ENCODE measurements around the gene SLC44A1.

SLC44A1 gene

DNA sequence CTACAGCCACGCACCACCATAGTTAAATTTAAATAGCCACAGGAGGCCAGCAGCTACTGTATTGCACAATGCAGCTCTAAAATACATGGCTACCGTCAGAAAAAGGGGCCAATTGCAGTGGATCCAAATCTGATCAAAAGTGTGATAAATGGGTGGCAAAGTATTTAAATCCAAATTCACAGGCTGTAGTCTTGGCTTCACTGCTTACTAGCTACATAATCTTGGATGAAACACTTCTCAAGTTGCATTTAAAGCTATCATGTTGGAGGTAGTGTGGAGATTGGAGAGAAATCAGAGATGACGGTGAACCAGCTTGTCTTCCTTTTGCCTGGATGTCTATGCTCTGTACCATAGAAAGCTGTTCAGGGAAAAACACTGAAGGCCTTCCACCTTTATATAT, 24.0 kb upstream of the SLC44A1 start:
- no peaks in the 10 kb centered on the region for H3K36me3 ChIP-seq (ENCODE audit: control insufficient read depth, insufficient read depth, low read length)
- no peak overlapping the region for H3K9ac ChIP-seq (ENCODE audit: low read depth, low read length)
- H3K4me3 ChIP-seq (ENCODE audit: low read depth, low read length): no peak overlapping the region
- H3K9me3 ChIP-seq (ENCODE audit: control insufficient read depth, insufficient read depth, low read length): peaks cover 2% of the 10 kb centered on the region
- no peaks in the 10 kb centered on the region for H3K27me3 ChIP-seq (ENCODE audit: control insufficient read depth, insufficient read depth, low read length)
- H3K4me1 ChIP-seq (ENCODE audit: control insufficient read depth, insufficient read depth, low read length): peaks cover 11% of the 10 kb centered on the region

DNA sequence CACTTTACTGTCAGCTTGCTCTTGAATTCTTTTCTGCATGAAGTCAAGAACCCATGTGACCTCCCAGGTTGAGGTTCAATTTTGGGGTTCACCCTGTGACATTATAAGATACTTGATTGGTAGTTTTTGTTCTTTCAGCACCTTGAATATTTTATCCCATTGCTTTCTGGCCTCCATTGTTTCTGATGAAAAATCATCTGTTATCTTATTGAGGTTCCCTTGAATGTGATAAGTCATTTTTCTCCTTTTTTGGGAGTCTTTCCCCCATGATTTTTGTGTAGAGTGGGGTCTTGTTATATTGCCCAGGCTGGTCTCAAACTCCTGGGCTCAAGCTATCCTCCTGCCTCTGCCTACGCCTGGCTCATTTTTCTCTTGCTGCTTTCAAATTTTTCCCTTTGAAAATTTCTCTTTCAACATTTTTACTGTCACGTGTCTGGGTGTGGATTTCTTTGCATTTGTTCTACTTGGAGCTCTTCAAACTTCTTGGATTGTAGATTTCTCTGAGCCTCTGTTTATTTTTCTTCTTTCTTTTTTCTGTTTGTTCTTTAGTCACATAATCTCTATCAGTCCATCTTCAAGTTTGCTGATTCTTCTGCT, 20.8 kb upstream of the SLC44A1 start:
- Histone ChIP-seq H3K36me3 (ENCODE audit: control insufficient read depth, insufficient read depth, low read length) (no peaks in the 10 kb centered on the region), H3K4me3 (ENCODE audit: low read depth, low read length) (no peak overlapping the region), H3K9ac (ENCODE audit: low read depth, low read length) (no peak overlapping the region), H3K4me1 (ENCODE audit: control insufficient read depth, insufficient read depth, low read length) (no peaks in the 10 kb centered on the region), H3K9me3 (ENCODE audit: control insufficient read depth, insufficient read depth, low read length) (peaks cover 2% of the 10 kb centered on the region), H3K27me3 (ENCODE audit: control insufficient read depth, insufficient read depth, low read length) (no peaks in the 10 kb centered on the region)

DNA sequence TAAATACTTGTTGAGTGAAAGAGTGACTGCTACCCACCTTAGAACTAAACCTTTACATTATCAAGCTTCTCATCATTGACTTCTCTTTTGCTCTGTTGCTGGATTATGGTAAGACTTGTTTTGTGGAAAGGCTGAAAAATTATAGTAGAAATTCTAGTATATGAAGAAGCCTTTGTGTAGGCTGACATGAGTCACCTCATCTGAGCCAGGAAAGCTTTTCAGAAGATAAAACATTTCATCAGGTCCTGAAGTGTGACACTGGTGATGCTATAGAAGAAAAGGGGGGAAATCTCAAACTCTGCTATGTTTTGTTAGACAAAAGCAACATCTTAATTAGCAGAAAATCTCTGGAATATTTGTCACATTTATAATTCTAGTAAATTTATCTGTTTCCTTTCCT, 18.4 kb upstream of the SLC44A1 start:
- Histone ChIP-seq H3K4me3 (ENCODE audit: low read depth, low read length) (no peak overlapping the region), H3K9me3 (ENCODE audit: control insufficient read depth, insufficient read depth, low read length) (peaks cover 2% of the 10 kb centered on the region), H3K36me3 (ENCODE audit: control insufficient read depth, insufficient read depth, low read length) (no peaks in the 10 kb centered on the region), H3K27me3 (ENCODE audit: control insufficient read depth, insufficient read depth, low read length) (no peaks in the 10 kb centered on the region), H3K4me1 (ENCODE audit: control insufficient read depth, insufficient read depth, low read length) (no peaks in the 10 kb centered on the region), H3K9ac (ENCODE audit: low read depth, low read length) (no peak overlapping the region)

DNA sequence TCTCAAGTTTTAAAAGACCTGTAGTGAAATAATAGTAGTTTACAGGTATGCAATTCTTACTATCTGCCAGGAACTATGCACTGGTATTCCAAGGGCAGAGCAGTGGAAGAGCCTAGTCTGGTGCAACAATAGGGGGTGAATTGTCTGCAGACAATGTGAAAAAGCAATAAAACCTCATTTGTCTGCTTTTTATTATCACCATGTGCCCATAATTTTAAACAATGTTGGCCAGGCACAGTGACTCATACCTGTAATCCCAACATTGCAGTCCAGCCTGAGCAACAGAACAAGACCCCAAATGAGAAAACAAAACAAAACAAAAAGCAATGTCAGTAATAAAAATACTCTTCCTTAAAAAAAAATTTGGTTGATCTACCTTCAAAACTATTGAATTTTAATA, 12.2 kb upstream of the SLC44A1 start:
- no peaks in the 10 kb centered on the region for H3K36me3 ChIP-seq (ENCODE audit: control insufficient read depth, insufficient read depth, low read length)
- H3K9me3 ChIP-seq (ENCODE audit: control insufficient read depth, insufficient read depth, low read length): no peaks in the 10 kb centered on the region
- H3K4me3 ChIP-seq (ENCODE audit: low read depth, low read length): no peak overlapping the region
- H3K27me3 ChIP-seq (ENCODE audit: control insufficient read depth, insufficient read depth, low read length): no peaks in the 10 kb centered on the region
- H3K4me1 ChIP-seq (ENCODE audit: control insufficient read depth, insufficient read depth, low read length): peaks cover 5% of the 10 kb centered on the region
- H3K9ac ChIP-seq (ENCODE audit: low read depth, low read length): no peak overlapping the region

DNA sequence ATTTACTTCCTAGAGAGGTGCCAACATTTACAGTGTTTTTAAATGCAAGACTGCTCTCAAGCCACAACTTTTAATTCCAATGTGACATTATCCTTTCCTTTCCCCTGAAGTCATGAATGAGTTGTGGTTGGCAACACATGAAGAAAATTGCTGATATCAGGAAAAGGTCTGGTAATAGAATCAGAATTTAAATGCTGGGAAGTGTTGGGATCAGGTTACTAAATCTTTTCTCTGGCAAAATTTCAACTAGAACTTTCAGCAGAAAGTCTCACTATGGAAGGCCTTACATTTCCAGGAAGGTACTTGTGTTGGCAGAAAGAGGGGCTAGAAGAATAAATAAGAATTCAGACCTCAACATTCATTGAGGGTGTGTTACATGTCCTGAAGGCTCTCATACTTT, 10.6 kb upstream of the SLC44A1 start:
- H3K9me3 ChIP-seq (ENCODE audit: control insufficient read depth, insufficient read depth, low read length): no peaks in the 10 kb centered on the region
- peaks cover 5% of the 10 kb centered on the region for H3K4me1 ChIP-seq (ENCODE audit: control insufficient read depth, insufficient read depth, low read length)

DNA sequence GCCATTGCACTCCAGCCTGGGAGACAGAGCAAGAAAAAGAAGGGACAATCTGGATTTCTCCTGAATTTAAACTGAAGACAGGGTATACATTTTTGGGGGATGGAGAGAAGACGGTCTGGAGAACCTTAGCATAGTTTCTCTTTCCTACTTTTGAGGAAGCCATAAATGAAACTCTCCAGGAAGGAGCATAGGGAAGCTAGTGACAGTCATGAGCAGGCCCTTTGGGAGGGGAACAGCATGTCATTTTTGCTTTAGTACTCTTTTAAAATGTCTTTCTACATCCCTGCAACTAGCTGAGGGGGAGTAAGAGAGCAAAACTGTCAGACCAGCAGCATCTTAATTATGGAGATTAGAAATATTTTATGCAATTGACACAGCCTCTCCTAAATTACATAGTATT, 8.2 kb upstream of the SLC44A1 start:
- no peaks in the 10 kb centered on the region for H3K36me3 ChIP-seq (ENCODE audit: control insufficient read depth, insufficient read depth, low read length)
- no peak overlapping the region for H3K9ac ChIP-seq (ENCODE audit: low read depth, low read length)

More for the DNA sequence above, 10.6 kb upstream of the SLC44A1 start:
- H3K4me3 ChIP-seq (ENCODE audit: low read depth, low read length): no peak overlapping the region
- H3K36me3 ChIP-seq (ENCODE audit: control insufficient read depth, insufficient read depth, low read length): no peaks in the 10 kb centered on the region
- H3K27me3 ChIP-seq (ENCODE audit: control insufficient read depth, insufficient read depth, low read length): no peaks in the 10 kb centered on the region
- no peak overlapping the region for H3K9ac ChIP-seq (ENCODE audit: low read depth, low read length)

DNA sequence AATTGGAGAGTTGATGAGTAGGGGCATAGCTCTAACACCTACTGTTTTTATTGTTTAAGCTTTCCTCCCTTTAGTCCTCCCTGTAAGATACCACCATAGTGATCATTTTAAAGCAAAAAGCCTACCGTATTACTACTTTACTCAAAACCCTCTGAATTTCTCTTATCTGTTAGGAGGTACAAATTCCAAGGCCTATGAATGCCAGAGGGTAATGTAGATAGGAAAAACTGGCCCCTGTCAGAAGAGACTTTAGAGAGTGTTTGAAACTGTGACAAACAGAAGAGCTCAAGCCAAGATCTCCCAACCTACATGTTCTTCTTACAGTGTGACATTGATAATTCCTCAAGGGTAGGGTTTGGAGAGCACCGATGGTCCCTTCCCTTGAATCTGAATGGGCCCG, 7.2 kb upstream of the SLC44A1 start:
- Histone ChIP-seq H3K9me3 (ENCODE audit: control insufficient read depth, insufficient read depth, low read length) (no peaks in the 10 kb centered on the region), H3K9ac (ENCODE audit: low read depth, low read length) (no peak overlapping the region), H3K4me3 (ENCODE audit: low read depth, low read length) (no peak overlapping the region), H3K4me1 (ENCODE audit: control insufficient read depth, insufficient read depth, low read length) (peaks cover 23% of the 10 kb centered on the region), H3K27me3 (ENCODE audit: control insufficient read depth, insufficient read depth, low read length) (no peaks in the 10 kb centered on the region), H3K36me3 (ENCODE audit: control insufficient read depth, insufficient read depth, low read length) (no peaks in the 10 kb centered on the region)

More for the DNA sequence above, 8.2 kb upstream of the SLC44A1 start:
- Histone ChIP-seq H3K9me3 (ENCODE audit: control insufficient read depth, insufficient read depth, low read length) (no peaks in the 10 kb centered on the region), H3K4me3 (ENCODE audit: low read depth, low read length) (no peak overlapping the region), H3K27me3 (ENCODE audit: control insufficient read depth, insufficient read depth, low read length) (no peaks in the 10 kb centered on the region), H3K4me1 (ENCODE audit: control insufficient read depth, insufficient read depth, low read length) (peaks cover 14% of the 10 kb centered on the region)

DNA sequence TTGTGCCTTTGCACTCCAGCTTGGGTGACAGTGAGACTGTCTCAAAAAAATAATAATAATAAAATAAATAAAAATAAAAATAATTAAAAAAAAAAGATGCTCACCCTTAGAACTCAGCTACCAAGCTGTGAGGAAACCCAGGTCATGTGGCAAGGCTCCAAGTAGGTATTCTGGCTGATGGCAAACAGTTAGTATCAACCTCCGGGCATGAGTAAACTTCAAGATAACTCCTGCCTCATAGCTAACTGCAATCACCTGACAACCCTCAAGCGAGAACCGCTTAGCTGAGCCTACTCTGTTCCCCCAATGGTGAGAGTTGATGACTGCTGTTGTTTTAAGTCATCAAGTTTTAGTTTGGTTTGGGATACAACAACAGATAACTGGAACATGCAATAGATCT, 6.1 kb upstream of the SLC44A1 start:
- Histone ChIP-seq H3K4me3 (ENCODE audit: low read depth, low read length) (no peak overlapping the region), H3K9me3 (ENCODE audit: control insufficient read depth, insufficient read depth, low read length) (no peaks in the 10 kb centered on the region), H3K36me3 (ENCODE audit: control insufficient read depth, insufficient read depth, low read length) (no peaks in the 10 kb centered on the region), H3K4me1 (ENCODE audit: control insufficient read depth, insufficient read depth, low read length) (peaks cover 30% of the 10 kb centered on the region), H3K27me3 (ENCODE audit: control insufficient read depth, insufficient read depth, low read length) (no peaks in the 10 kb centered on the region), H3K9ac (ENCODE audit: low read depth, low read length) (no peak overlapping the region)

DNA sequence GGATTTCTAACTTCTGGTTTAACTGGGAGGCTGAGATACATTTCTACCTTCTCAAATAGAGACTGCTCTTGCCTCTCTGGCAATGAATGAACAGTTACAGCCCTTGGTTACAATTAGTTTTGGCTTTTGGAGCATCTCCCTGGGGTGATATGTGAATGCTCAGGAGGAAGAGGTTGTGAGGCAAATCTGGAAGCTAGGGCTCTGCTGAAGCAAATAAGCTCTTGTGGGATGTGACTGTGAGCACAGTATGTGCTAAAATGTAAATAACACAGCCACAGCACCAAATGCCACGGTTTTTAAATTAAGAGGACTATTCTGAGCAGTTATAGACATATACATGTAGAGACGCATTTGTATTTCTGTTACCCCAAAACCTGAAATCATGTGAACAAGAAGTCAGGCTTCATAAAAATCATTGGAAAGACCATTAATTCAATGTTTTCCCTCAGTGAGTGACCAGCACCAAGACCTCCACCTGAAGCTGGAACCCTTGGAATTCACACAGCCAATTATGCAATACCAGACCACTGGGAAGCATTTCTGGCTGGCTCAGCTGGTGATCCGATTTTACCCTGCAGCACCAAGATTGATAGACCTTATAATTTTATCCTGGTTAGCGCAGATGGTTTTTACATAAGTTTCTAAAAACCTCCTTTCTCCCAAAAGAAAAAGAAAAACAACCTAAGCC, 3.0 kb upstream of the SLC44A1 start:
- H3K9me3 ChIP-seq (ENCODE audit: control insufficient read depth, insufficient read depth, low read length): no peaks in the 10 kb centered on the region
- H3K4me1 ChIP-seq (ENCODE audit: control insufficient read depth, insufficient read depth, low read length): peaks cover 29% of the 10 kb centered on the region
- H3K36me3 ChIP-seq (ENCODE audit: control insufficient read depth, insufficient read depth, low read length): no peaks in the 10 kb centered on the region
- H3K9ac ChIP-seq (ENCODE audit: low read depth, low read length): no peak overlapping the region
- no peaks in the 10 kb centered on the region for H3K27me3 ChIP-seq (ENCODE audit: control insufficient read depth, insufficient read depth, low read length)
- no peak overlapping the region for H3K4me3 ChIP-seq (ENCODE audit: low read depth, low read length)

DNA sequence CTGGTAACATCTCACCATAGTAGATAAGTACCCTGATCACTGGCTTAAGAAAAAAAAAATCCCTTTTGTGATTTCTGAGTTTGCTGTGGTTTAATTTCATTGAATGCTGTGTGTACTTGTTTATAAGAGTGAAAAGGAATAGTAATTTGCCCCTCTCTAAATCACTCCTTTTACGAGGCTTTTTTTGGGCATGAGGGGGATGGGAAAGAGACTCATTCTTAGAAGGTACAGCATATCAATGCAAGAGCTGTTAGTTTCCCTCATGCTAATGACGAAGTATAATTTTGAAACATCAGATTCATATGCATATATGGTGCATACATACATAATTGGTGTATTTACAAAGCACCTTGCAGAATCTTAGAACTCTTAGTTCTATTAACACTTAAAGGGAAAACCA, 2.4 kb upstream of the SLC44A1 start:
- Histone ChIP-seq H3K9ac (ENCODE audit: low read depth, low read length) (no peak overlapping the region), H3K4me1 (ENCODE audit: control insufficient read depth, insufficient read depth, low read length) (peaks cover 34% of the 10 kb centered on the region), H3K4me3 (ENCODE audit: low read depth, low read length) (peak overlapping the region; percentile 5)

DNA sequence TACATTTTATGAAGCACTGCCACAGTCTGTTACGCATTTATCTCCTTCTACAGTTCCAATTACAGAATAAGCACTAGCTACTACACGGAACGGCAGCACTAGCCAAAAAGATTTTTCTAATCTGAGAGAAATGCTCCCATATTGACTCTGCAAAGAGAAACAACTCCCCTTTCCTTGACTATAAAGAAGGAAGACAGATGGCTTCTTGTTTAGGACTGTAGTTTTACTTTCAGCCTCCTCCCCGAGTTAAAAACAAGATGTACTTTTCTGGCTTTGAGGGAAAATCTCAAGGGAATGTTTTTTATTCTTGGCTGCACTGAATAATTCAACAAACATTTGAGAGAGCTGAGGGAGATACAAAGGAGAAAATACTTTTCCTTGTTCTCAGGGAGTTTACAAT, 1.9 kb upstream of the SLC44A1 start:
- Histone ChIP-seq H3K4me3 (ENCODE audit: low read depth, low read length) (peak overlapping the region; percentile 14), H3K9ac (ENCODE audit: low read depth, low read length) (no peak overlapping the region), H3K36me3 (ENCODE audit: control insufficient read depth, insufficient read depth, low read length) (no peaks in the 10 kb centered on the region), H3K27me3 (ENCODE audit: control insufficient read depth, insufficient read depth, low read length) (no peaks in the 10 kb centered on the region), H3K9me3 (ENCODE audit: control insufficient read depth, insufficient read depth, low read length) (no peaks in the 10 kb centered on the region), H3K4me1 (ENCODE audit: control insufficient read depth, insufficient read depth, low read length) (peaks cover 35% of the 10 kb centered on the region)

More for the DNA sequence above, 2.4 kb upstream of the SLC44A1 start:
- no peaks in the 10 kb centered on the region for H3K9me3 ChIP-seq (ENCODE audit: control insufficient read depth, insufficient read depth, low read length)
- no peaks in the 10 kb centered on the region for H3K36me3 ChIP-seq (ENCODE audit: control insufficient read depth, insufficient read depth, low read length)
- no peaks in the 10 kb centered on the region for H3K27me3 ChIP-seq (ENCODE audit: control insufficient read depth, insufficient read depth, low read length)

DNA sequence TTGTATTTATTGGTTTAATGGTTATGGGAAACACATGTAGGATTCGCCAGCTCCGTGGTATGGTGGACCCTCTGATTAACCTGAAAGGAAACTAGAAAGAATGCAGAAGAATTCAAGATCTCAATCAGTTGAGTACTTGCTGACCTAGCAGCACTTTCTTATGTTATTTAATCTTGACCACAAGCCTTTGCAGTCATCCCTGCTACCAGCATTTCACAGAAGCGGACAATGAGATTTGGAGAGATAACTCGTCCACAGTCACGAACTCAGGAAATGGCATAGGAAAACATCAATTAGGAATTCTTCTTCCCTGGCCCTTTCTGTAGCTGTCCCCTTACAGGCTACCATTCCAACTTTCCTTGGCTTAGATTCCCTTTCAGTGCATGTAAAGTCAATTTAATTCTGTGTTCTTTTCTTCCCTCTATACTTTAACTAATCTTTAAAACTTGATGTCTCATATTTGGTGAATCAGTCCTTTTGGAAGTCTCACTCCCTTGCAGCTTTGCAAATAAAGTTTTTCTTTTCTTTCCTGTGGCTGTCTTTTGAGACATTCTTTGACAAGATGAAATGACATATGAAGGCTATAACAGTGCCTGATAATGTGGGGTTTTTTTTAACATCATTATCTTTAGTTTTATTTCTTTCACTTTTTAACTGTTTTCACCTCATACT, 1.3 kb upstream of the SLC44A1 start:
- H3K4me3 ChIP-seq (ENCODE audit: low read depth, low read length): peak overlapping the region; percentile 14
- peaks cover 40% of the 10 kb centered on the region for H3K4me1 ChIP-seq (ENCODE audit: control insufficient read depth, insufficient read depth, low read length)

More for the DNA sequence above, 1.3 kb upstream of the SLC44A1 start:
- Histone ChIP-seq H3K27me3 (ENCODE audit: control insufficient read depth, insufficient read depth, low read length) (no peaks in the 10 kb centered on the region), H3K9me3 (ENCODE audit: control insufficient read depth, insufficient read depth, low read length) (no peaks in the 10 kb centered on the region), H3K36me3 (ENCODE audit: control insufficient read depth, insufficient read depth, low read length) (no peaks in the 10 kb centered on the region), H3K9ac (ENCODE audit: low read depth, low read length) (no peak overlapping the region)
